Cerebellar nuclear complex (tissue), 1 donor: ENCODE measurements around the gene STARD10.
A peak's percentile ranks its signal among the peaks of the same experiment; 100 is the strongest.
"Not testable (repeated sequence)": the region's sequence is repeated elsewhere in the genome, so short reads cannot be mapped to it uniquely, and the experiment has no call there.

Source experiments
- DNase-seq, 2 experiments: peaks; one replicate each; lab custom pipeline; 2025; lab: John Stamatoyannopoulos, UW

STARD10 gene

GRCh38 chr11:72807792-72808191 lies 13.9 kb upstream of the STARD10 start:
- no peak for DNase-seq

GRCh38 chr11:72807021-72807693 lies 13.3 kb upstream of the STARD10 start:
- DNase-seq, result no peak

- DNase-seq, result not testable (repeated sequence)
These were observed 12.5 kb upstream of the STARD10 start for GRCh38 chr11:72806378-72806777.

- no peak for DNase-seq
These were observed 11.4 kb upstream of the STARD10 start for GRCh38 chr11:72805216-72805615.

- no peak for DNase-seq
These were observed 9.0 kb upstream of the STARD10 start for GRCh38 chr11:72802822-72803221.

GRCh38 chr11:72799441-72799840 lies 5.6 kb upstream of the STARD10 start:
- DNase-seq, result no peak

- no peak for DNase-seq
These were observed 4.5 kb upstream of the STARD10 start for GRCh38 chr11:72798361-72798760.

GRCh38 chr11:72793076-72793424 lies 797 bp downstream of the STARD10 start:
- DNase-seq, result no peak

GRCh38 chr11:72792437-72793021 lies 1.3 kb downstream of the STARD10 start:
- DNase-seq, result no peak

GRCh38 chr11:72791228-72791627 lies 2.6 kb downstream of the STARD10 start:
- DNase-seq, result not testable (repeated sequence)

GRCh38 chr11:72789493-72790131 lies 4.2 kb downstream of the STARD10 start:
- DNase-seq, result no peak

- no peak for DNase-seq
These were observed 5.6 kb downstream of the STARD10 start for GRCh38 chr11:72788241-72788640.

- no peak for DNase-seq
These were observed 6.4 kb downstream of the STARD10 start for GRCh38 chr11:72787216-72788104.

- no peak for DNase-seq
These were observed 7.3 kb downstream of the STARD10 start for GRCh38 chr11:72786305-72787215.

GRCh38 chr11:72784662-72785061 lies 9.2 kb downstream of the STARD10 start:
- no peak for DNase-seq

GRCh38 chr11:72783144-72783905 lies 10.5 kb downstream of the STARD10 start:
- no peak for DNase-seq

- DNase-seq, result peak in 1 of 2 experiments; percentile 78
These were observed 11.5 kb downstream of the STARD10 start for GRCh38 chr11:72782081-72782920.

GRCh38 chr11:72781313-72782080 lies 12.3 kb downstream of the STARD10 start:
- DNase-seq, result peak in 1 of 2 experiments; percentile 20

- DNase-seq, result no peak
These were observed 12.9 kb downstream of the STARD10 start for GRCh38 chr11:72781063-72781312.
